Neural cell (in vitro differentiated cells): Measurements from ENCODE around the gene CCDC68. TPM values are rescaled to one million over a fixed set of nuclear protein-coding genes. Genes with fewer than 3 reads are reported as not detected.

Experiments
- H2AFZ ChIP-seq: fragments of 200-600, 300-800 bp; sonication (generic), shearing (Covaris generic); 2 replicates; pipeline ENCODE4 v1.6.0; 2014; ENCODE audit warnings: low read depth, mild to moderate bottlenecking, antibody characterized with exemption, low read length, moderate library complexity
- H3F3A ChIP-seq: fragments of 200-600 bp; shearing (Covaris generic); 2 replicates; pipeline ENCODE4 v1.6.1; 2016; ENCODE audit warnings: mild to moderate bottlenecking, moderate library complexity, mixed read lengths, antibody characterized with exemption, low read length; ENCODE audit not compliant: insufficient read depth, poor library complexity, severe bottlenecking
- H3K27ac ChIP-seq: fragments of 200-600, 300-800 bp; sonication (generic), shearing (Covaris generic); 2 replicates; pipeline ENCODE4 v1.5.1; 2014; ENCODE audit warnings: mild to moderate bottlenecking, low read length, moderate library complexity
- H3K27me3 ChIP-seq: fragments of 300-800, 200-600 bp; sonication (generic), shearing (Covaris generic); 2 replicates; pipeline ENCODE4 v1.6.0; 2014; ENCODE audit warnings: mild to moderate bottlenecking, low read depth, low read length, moderate library complexity; ENCODE audit not compliant: insufficient read depth
- H3K36me3 ChIP-seq: fragments of 300-800, 200-600 bp; sonication (generic), shearing (Covaris generic); 2 replicates; pipeline ENCODE4 v1.5.1; 2014; ENCODE audit warnings: mild to moderate bottlenecking, antibody characterized with exemption, low read length, moderate library complexity; ENCODE audit not compliant: insufficient read depth
- H3K4me2 ChIP-seq: fragments of 300-800, 200-600 bp; sonication (generic), shearing (Covaris generic); 2 replicates; pipeline ENCODE4 v1.6.0; 2014; ENCODE audit warnings: mild to moderate bottlenecking, low read length
- H3K4me3 ChIP-seq: fragments of 300-800, 200-600 bp; sonication (generic), shearing (Covaris generic); 2 replicates; pipeline ENCODE4 v1.5.1; 2014; ENCODE audit warnings: mild to moderate bottlenecking, low read length, moderate library complexity
- H3K79me2 ChIP-seq: fragments of 200-600 bp; shearing (Covaris generic); replicated peaks from 2 replicates; pipeline ENCODE4 v1.6.0; 2014; ENCODE audit warnings: mild to moderate bottlenecking, low read length, moderate library complexity; ENCODE audit not compliant: insufficient read depth
- H3K9ac ChIP-seq: fragments of 300-800, 200-600 bp; sonication (generic), shearing (Covaris generic); 2 replicates; pipeline ENCODE4 v1.6.1; 2016; ENCODE audit warnings: mild to moderate bottlenecking, low read length, mixed read lengths
- H3K9me2 ChIP-seq: fragments of 200-600 bp; shearing (Covaris generic); 2 replicates; pipeline ENCODE4 v1.6.1; 2016; ENCODE audit warnings: mild to moderate bottlenecking, low read length, mixed read lengths; ENCODE audit not compliant: insufficient read depth
- H3K9me3 ChIP-seq: fragments of 200-600, 300-800 bp; sonication (generic), shearing (Covaris generic); 2 replicates; pipeline ENCODE4 v1.6.1; 2016; ENCODE audit warnings: mild to moderate bottlenecking, mixed run types, low read length, moderate library complexity, mixed read lengths
- H4K20me1 ChIP-seq: fragments of 200-600 bp; shearing (Covaris generic); 2 replicates; pipeline ENCODE4 v1.6.1; 2016; ENCODE audit warnings: mild to moderate bottlenecking, mixed run types; ENCODE audit not compliant: insufficient read depth
- EP300 ChIP-seq: fragments of 450-650 bp; conservative IDR thresholded peaks from 2 replicates; pipeline ENCODE4 v1.6.1; 2014; ENCODE audit warnings: antibody characterized with exemption, mild to moderate bottlenecking, moderate library complexity; ENCODE audit not compliant: poor library complexity, severe bottlenecking
- MXI1 ChIP-seq: fragments of 450-650 bp; conservative IDR thresholded peaks from 2 replicates; pipeline ENCODE4 v1.6.1; 2014; ENCODE audit warnings: antibody characterized with exemption, mild to moderate bottlenecking; ENCODE audit not compliant: poor library complexity, severe bottlenecking
- POLR2AphosphoS5 ChIP-seq: IDR thresholded peaks from 2 replicates; pipeline ENCODE4 v1.6.1; 2012
- RAD21 ChIP-seq: fragments of 450-650 bp; conservative IDR thresholded peaks from 2 replicates; pipeline ENCODE4 v1.6.1; 2014; ENCODE audit warnings: antibody characterized with exemption, mild to moderate bottlenecking, moderate library complexity
- SMC3 ChIP-seq: fragments of 450-650 bp; conservative IDR thresholded peaks from 2 replicates; pipeline ENCODE4 v1.6.1; 2014; ENCODE audit warnings: antibody characterized with exemption, mild to moderate bottlenecking, moderate library complexity; ENCODE audit not compliant: poor library complexity
- TAF1 ChIP-seq: IDR thresholded peaks from 2 replicates; pipeline ENCODE4 v1.6.1; 2012; ENCODE audit warnings: low read depth
- polyA plus RNA-seq: library from polyadenylated mRNA; depleted of rRNA; stranded (reverse); fragments of >200 nt; gene quantifications from 2 replicates; pipeline ENCODE4 v1.2.3, GENCODE V29; 2014
- TF ChIP-seq, protein P1 (sequence below): IDR thresholded peaks from 2 replicates; pipeline ENCODE4 v1.6.1; 2012; ENCODE audit warnings: borderline replicate concordance
- TF ChIP-seq, protein P2 (sequence below): fragments of 450-650 bp; IDR thresholded peaks from 2 replicates; pipeline ENCODE4 v1.5.1; 2014; ENCODE audit warnings: antibody characterized with exemption, mild to moderate bottlenecking, moderate library complexity; ENCODE audit not compliant: poor library complexity, severe bottlenecking

CCDC68 gene
- polyA plus RNA-seq, 1 donor from 2014 or later: 0.30 TPM

GRCh38 chr18:54962919-54963645, 3.8 kb upstream of the CCDC68 start:
- no peaks in the 10 kb centered on the region for H4K20me1 ChIP-seq
- H3K79me2 ChIP-seq: no peaks in the 10 kb centered on the region
- no peak overlapping the region for H3K4me3 ChIP-seq
- TF ChIP-seq EP300: no peak
- TF ChIP-seq POLR2AphosphoS5: no peak
- TF ChIP-seq, protein P1, sequence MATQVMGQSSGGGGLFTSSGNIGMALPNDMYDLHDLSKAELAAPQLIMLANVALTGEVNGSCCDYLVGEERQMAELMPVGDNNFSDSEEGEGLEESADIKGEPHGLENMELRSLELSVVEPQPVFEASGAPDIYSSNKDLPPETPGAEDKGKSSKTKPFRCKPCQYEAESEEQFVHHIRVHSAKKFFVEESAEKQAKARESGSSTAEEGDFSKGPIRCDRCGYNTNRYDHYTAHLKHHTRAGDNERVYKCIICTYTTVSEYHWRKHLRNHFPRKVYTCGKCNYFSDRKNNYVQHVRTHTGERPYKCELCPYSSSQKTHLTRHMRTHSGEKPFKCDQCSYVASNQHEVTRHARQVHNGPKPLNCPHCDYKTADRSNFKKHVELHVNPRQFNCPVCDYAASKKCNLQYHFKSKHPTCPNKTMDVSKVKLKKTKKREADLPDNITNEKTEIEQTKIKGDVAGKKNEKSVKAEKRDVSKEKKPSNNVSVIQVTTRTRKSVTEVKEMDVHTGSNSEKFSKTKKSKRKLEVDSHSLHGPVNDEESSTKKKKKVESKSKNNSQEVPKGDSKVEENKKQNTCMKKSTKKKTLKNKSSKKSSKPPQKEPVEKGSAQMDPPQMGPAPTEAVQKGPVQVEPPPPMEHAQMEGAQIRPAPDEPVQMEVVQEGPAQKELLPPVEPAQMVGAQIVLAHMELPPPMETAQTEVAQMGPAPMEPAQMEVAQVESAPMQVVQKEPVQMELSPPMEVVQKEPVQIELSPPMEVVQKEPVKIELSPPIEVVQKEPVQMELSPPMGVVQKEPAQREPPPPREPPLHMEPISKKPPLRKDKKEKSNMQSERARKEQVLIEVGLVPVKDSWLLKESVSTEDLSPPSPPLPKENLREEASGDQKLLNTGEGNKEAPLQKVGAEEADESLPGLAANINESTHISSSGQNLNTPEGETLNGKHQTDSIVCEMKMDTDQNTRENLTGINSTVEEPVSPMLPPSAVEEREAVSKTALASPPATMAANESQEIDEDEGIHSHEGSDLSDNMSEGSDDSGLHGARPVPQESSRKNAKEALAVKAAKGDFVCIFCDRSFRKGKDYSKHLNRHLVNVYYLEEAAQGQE: no peak
- TF ChIP-seq MXI1: no peak
- TF ChIP-seq RAD21: no peak
- TF ChIP-seq TAF1: no peak
- H3K27me3 ChIP-seq: peaks cover 5% of the 10 kb centered on the region
- H3K36me3 ChIP-seq: no peaks in the 10 kb centered on the region
- H3K27ac ChIP-seq: no peak overlapping the region
- H2AFZ ChIP-seq: no peak overlapping the region
- H3K9ac ChIP-seq: no peak overlapping the region
- H3F3A ChIP-seq: no peaks in the 10 kb centered on the region
- no peaks in the 10 kb centered on the region for H3K9me3 ChIP-seq
- H3K4me2 ChIP-seq: no peak overlapping the region
- no peaks in the 10 kb centered on the region for H3K9me2 ChIP-seq

- peaks cover 5% of the 10 kb centered on the region for H3K27me3 ChIP-seq
- H3K9me3 ChIP-seq: no peaks in the 10 kb centered on the region
- H3K79me2 ChIP-seq: no peaks in the 10 kb centered on the region
- H3K27ac ChIP-seq: no peak overlapping the region
- no peaks in the 10 kb centered on the region for H3F3A ChIP-seq
- no peaks in the 10 kb centered on the region for H3K9me2 ChIP-seq
- no peak overlapping the region for H2AFZ ChIP-seq
- TF ChIP-seq SMC3 (no peak), RAD21 (no peak)
- TF ChIP-seq, protein P1: no peak
- TF ChIP-seq, protein P2, sequence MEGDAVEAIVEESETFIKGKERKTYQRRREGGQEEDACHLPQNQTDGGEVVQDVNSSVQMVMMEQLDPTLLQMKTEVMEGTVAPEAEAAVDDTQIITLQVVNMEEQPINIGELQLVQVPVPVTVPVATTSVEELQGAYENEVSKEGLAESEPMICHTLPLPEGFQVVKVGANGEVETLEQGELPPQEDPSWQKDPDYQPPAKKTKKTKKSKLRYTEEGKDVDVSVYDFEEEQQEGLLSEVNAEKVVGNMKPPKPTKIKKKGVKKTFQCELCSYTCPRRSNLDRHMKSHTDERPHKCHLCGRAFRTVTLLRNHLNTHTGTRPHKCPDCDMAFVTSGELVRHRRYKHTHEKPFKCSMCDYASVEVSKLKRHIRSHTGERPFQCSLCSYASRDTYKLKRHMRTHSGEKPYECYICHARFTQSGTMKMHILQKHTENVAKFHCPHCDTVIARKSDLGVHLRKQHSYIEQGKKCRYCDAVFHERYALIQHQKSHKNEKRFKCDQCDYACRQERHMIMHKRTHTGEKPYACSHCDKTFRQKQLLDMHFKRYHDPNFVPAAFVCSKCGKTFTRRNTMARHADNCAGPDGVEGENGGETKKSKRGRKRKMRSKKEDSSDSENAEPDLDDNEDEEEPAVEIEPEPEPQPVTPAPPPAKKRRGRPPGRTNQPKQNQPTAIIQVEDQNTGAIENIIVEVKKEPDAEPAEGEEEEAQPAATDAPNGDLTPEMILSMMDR: no peak
- H3K4me2 ChIP-seq: no peak overlapping the region
- no peaks in the 10 kb centered on the region for H3K36me3 ChIP-seq
- no peak overlapping the region for H3K9ac ChIP-seq
- no peak overlapping the region for H3K4me3 ChIP-seq
- H4K20me1 ChIP-seq: no peaks in the 10 kb centered on the region
These were observed 2.6 kb upstream of the CCDC68 start for GRCh38 chr18:54961868-54962267.
